ENCODE results near the gene HAUS6. TPM values are rescaled to one million over a fixed set of nuclear protein-coding genes. Genes with fewer than 3 reads are reported as not detected.

HAUS6 gene
- total RNA-seq, 1 donor from 2014 or later: 8.6 TPM

DNA sequence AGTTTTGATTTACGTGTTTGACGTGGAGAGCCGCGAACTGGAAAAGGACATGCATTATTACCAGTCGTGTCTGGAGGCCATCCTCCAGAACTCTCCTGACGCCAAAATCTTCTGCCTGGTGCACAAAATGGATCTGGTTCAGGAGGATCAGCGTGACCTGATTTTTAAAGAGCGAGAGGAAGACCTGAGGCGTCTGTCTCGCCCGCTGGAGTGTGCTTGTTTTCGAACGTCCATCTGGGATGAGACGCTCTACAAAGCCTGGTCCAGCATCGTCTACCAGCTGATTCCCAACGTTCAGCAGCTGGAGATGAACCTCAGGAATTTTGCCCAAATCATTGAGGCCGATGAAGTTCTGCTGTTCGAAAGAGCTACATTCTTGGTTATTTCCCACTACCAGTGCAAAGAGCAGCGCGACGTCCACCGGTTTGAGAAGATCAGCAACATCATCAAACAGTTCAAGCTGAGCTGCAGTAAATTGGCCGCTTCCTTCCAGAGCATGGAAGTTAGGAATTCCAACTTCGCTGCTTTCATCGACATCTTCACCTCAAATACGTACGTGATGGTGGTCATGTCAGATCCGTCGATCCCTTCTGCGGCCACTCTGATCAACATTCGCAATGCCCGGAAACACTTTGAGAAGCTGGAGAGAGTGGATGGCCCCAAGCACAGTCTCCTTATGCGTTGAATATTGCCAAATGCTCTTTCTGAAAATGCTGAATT lies 52.6 kb downstream of the HAUS6 start:
- no peak for DNase-seq (ENCODE audit: extremely low spot score, unreplicated experiment)
- H3K4me1 Mint-ChIP-seq (ENCODE audit: unreplicated experiment): peaks cover 35% of the 10 kb centered on the region
- H3K9me3 Mint-ChIP-seq (ENCODE audit: unreplicated experiment): no peaks in the 10 kb centered on the region
- peak overlapping the region; percentile 99 for H3K27ac Mint-ChIP-seq (ENCODE audit: unreplicated experiment)
- peak overlapping the region; percentile 96 for H3K4me3 Mint-ChIP-seq (ENCODE audit: unreplicated experiment)
- H3K27me3 Mint-ChIP-seq (ENCODE audit: unreplicated experiment): no peaks in the 10 kb centered on the region
- TF ChIP-seq CTCF (IDR thresholded peaks at IDR 0.05): no peak
- H3K36me3 Mint-ChIP-seq (ENCODE audit: unreplicated experiment): peaks cover 6% of the 10 kb centered on the region

DNA sequence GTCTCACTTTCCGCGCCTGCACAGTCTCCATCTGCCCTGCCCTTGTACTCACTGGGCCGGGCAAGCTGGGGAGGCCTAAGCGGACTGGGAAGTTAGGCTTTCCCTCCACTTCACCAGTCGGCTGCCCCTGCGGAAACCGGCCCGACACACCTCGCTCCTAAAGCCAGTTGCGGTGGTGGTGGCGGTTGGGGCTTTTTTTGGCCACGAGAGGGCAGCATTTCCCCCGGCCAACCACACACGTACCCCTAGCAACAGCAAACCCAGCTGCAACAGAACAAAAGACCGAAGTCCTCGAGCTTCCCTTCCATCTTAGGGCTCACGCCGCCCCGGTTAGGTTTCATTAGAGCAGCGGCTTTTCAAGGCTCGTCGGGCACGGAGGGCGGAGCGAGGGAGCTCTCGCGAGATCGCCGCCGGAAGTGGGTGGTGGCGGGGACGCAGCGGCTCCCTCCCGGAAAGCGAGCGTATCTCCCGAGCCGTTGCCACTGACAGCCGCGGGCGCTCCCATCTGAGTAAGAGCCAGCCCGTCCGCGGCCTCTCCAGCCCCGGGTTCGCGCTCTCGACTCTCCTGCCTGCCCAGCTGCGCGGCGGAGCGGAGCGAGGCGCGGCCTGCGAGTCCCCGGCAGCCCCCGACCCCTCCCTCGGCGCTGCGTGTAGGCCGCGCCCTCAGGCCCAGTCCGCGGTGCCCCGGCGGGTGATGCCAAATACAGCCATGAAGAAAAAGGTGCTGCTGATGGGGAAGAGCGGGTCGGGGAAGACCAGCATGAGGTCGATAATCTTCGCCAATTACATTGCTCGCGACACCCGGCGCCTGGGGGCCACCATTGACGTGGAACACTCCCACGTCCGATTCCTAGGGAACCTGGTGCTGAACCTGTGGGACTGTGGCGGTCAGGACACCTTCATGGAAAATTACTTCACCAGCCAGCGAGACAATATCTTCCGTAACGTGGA lies 53.5 kb downstream of the HAUS6 start, which contains the start of gene RRAGA:
Gene RRAGA, plus strand, starts transcription at position 462 of the 951 bp plus-strand sequence. Its CDS starts 233 bp downstream, at position 695.
- H3K9me3 Mint-ChIP-seq (ENCODE audit: unreplicated experiment): no peaks in the 10 kb centered on the region
- H3K27me3 Mint-ChIP-seq (ENCODE audit: unreplicated experiment): no peaks in the 10 kb centered on the region
- H3K4me1 Mint-ChIP-seq (ENCODE audit: unreplicated experiment): peaks cover 35% of the 10 kb centered on the region
- peak within 1 kb of the TSS; percentile 96 for H3K4me3 Mint-ChIP-seq (ENCODE audit: unreplicated experiment)
- peak; percentile 98 for DNase-seq (ENCODE audit: extremely low spot score, unreplicated experiment)
- peak; percentile 92 for TF ChIP-seq CTCF (IDR thresholded peaks at IDR 0.05)
- peaks cover 6% of the 10 kb centered on the region for H3K36me3 Mint-ChIP-seq (ENCODE audit: unreplicated experiment)
- H3K27ac Mint-ChIP-seq (ENCODE audit: unreplicated experiment): peak within 1 kb of the TSS; percentile 99

DNA sequence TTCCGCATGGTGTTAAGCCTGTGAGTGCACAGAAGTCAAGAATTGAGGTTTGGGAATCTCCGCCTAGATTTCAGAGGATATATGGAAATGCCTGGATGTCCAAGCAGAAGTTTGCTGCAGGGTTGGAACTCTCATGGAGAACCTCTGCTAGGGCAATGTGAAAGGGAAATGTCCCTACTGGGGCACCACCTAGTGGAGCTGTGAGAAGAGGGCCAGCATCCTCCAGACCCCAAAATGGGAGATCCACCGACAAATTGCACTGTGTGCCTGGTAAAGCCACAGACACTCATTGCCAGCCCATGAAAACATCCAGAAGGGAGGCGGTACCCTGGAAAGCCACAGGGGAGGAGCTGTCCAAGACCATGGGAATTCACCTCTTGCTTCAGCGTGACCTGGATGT lies 66.1 kb downstream of the HAUS6 start:
- Mint-ChIP-seq H3K27ac (ENCODE audit: unreplicated experiment) (no peak overlapping the region), H3K9me3 (ENCODE audit: unreplicated experiment) (peaks cover 8% of the 10 kb centered on the region), H3K4me1 (ENCODE audit: unreplicated experiment) (no peaks in the 10 kb centered on the region), H3K36me3 (ENCODE audit: unreplicated experiment) (peaks cover 2% of the 10 kb centered on the region), H3K27me3 (ENCODE audit: unreplicated experiment) (no peaks in the 10 kb centered on the region), H3K4me3 (ENCODE audit: unreplicated experiment) (no peak overlapping the region)
- peak; percentile 8 for TF ChIP-seq CTCF (IDR thresholded peaks at IDR 0.05)
- DNase-seq (ENCODE audit: extremely low spot score, unreplicated experiment): no peak

- H3K36me3 Mint-ChIP-seq (ENCODE audit: unreplicated experiment): no peaks in the 10 kb centered on the region
- no peak for DNase-seq (ENCODE audit: extremely low spot score, unreplicated experiment)
- H3K27ac Mint-ChIP-seq (ENCODE audit: unreplicated experiment): no peak within 1 kb of the TSS
- no peaks in the 10 kb centered on the region for H3K9me3 Mint-ChIP-seq (ENCODE audit: unreplicated experiment)
- H3K27me3 Mint-ChIP-seq (ENCODE audit: unreplicated experiment): no peaks in the 10 kb centered on the region
- TF ChIP-seq CTCF (IDR thresholded peaks at IDR 0.05): no peak
- H3K4me3 Mint-ChIP-seq (ENCODE audit: unreplicated experiment): no peak within 1 kb of the TSS
- peaks cover 1% of the 10 kb centered on the region for H3K4me1 Mint-ChIP-seq (ENCODE audit: unreplicated experiment)
These were observed 69.7 kb downstream of the HAUS6 start, which contains the start of gene SAXO1 for GRCh38 chr9:19033015-19033414. Gene SAXO1 (minus strand): TSS chr9:19033209. CDS start chr9:19032908, 301 bp downstream.

GRCh38 chr9:19032406-19032805 lies 70.3 kb downstream of the HAUS6 start:
- Mint-ChIP-seq H3K4me1 (ENCODE audit: unreplicated experiment) (peaks cover 1% of the 10 kb centered on the region), H3K4me3 (ENCODE audit: unreplicated experiment) (no peak overlapping the region), H3K9me3 (ENCODE audit: unreplicated experiment) (no peaks in the 10 kb centered on the region), H3K27me3 (ENCODE audit: unreplicated experiment) (no peaks in the 10 kb centered on the region), H3K36me3 (ENCODE audit: unreplicated experiment) (no peaks in the 10 kb centered on the region), H3K27ac (ENCODE audit: unreplicated experiment) (no peak overlapping the region)
- TF ChIP-seq CTCF (IDR thresholded peaks at IDR 0.05): no peak
- no peak for DNase-seq (ENCODE audit: extremely low spot score, unreplicated experiment)

Data from osteocyte (in vitro differentiated cells).